RWPE2 (cell line): ENCODE results near the gene CBLIF.
A peak's percentile ranks its signal among the peaks of the same experiment; 100 is the strongest.

Experiments used
- ATAC-seq: fragments of 200-7000 bp; cut with Tn5 transposase; 3 replicates; pipeline ENCODE4 v1.9.1; 2021; ENCODE audit warnings: low read depth
- DNase-seq: peaks from one replicate; pipeline ENCODE4 v3.0.0-alpha.2; 2020; ENCODE audit warnings: low spot score
- H3K27ac ChIP-seq: fragments of 450-650 bp; 2 replicates; pipeline ENCODE4 v1.5.1; 2017; ENCODE audit warnings: mild to moderate bottlenecking; ENCODE audit not compliant: poor library complexity, severe bottlenecking
- H3K27me3 ChIP-seq: fragments of 250-450 bp; sonication (Bioruptor Pico); 2 replicates; pipeline ENCODE4 v1.5.1; 2021; ENCODE audit warnings: mild to moderate bottlenecking, moderate library complexity; ENCODE audit not compliant: insufficient read depth, poor library complexity, severe bottlenecking
- H3K36me3 ChIP-seq: fragments of 250-450 bp; sonication (Bioruptor Pico); 2 replicates; pipeline ENCODE4 v1.5.1; 2020; ENCODE audit warnings: low read depth, mild to moderate bottlenecking, moderate library complexity
- H3K4me1 ChIP-seq: fragments of 250-450 bp; sonication (Bioruptor Pico); 2 replicates; pipeline ENCODE4 v1.5.1; 2021; ENCODE audit warnings: mild to moderate bottlenecking, moderate library complexity; ENCODE audit not compliant: insufficient read depth, poor library complexity, severe bottlenecking
- H3K4me3 ChIP-seq: fragments of 250-450 bp; sonication (Bioruptor Pico); 2 replicates; pipeline ENCODE4 v1.5.1; 2021; ENCODE audit warnings: mild to moderate bottlenecking, moderate library complexity; ENCODE audit not compliant: severe bottlenecking
- H3K9me3 ChIP-seq: fragments of 250-450 bp; sonication (Bioruptor Pico); 2 replicates; pipeline ENCODE4 v1.5.1; 2021; ENCODE audit warnings: mild to moderate bottlenecking, moderate library complexity; ENCODE audit not compliant: severe bottlenecking
- CTCF ChIP-seq: fragments of 450-650 bp; IDR thresholded peaks from one replicate; pipeline ENCODE4 v1.5.1; 2017; ENCODE audit warnings: mild to moderate bottlenecking, moderate library complexity; ENCODE audit not compliant: poor library complexity, severe bottlenecking

Gene CBLIF

GRCh38 chr11:59812220-59812619 lies 33.1 kb downstream of the CBLIF start:
- no peak for TF ChIP-seq CTCF
- ATAC-seq, result no peak
- no peak for DNase-seq
- Histone ChIP-seq H3K4me1 (peaks cover 9% of the 10 kb centered on the region), H3K4me3 (no peak overlapping the region), H3K36me3 (peaks cover 18% of the 10 kb centered on the region), H3K9me3 (no peaks in the 10 kb centered on the region), H3K27me3 (no peaks in the 10 kb centered on the region), H3K27ac (no peak overlapping the region)

GRCh38 chr11:59810911-59811259 lies 34.4 kb downstream of the CBLIF start:
- DNase-seq, result no peak
- H3K4me3 ChIP-seq, result peak overlapping the region; percentile 68
- no peaks in the 10 kb centered on the region for H3K9me3 ChIP-seq
- H3K27me3 ChIP-seq, result no peaks in the 10 kb centered on the region
- peaks cover 9% of the 10 kb centered on the region for H3K4me1 ChIP-seq
- ATAC-seq, result no peak
- H3K36me3 ChIP-seq, result peaks cover 32% of the 10 kb centered on the region
- no peak for TF ChIP-seq CTCF
- peak overlapping the region; percentile 42 for H3K27ac ChIP-seq

- no peaks in the 10 kb centered on the region for H3K9me3 ChIP-seq
- DNase-seq, result peak; percentile 88
- peak; percentile 99 for ATAC-seq
- peak within 1 kb of the TSS; percentile 68 for H3K4me3 ChIP-seq
- H3K4me1 ChIP-seq, result peaks cover 9% of the 10 kb centered on the region
- TF ChIP-seq CTCF, result peak; percentile 18
- no peaks in the 10 kb centered on the region for H3K27me3 ChIP-seq
- H3K27ac ChIP-seq, result peak within 1 kb of the TSS; percentile 42
- peaks cover 37% of the 10 kb centered on the region for H3K36me3 ChIP-seq
Observed at GRCh38 chr11:59810189-59810910, 34.9 kb downstream of the CBLIF start, which contains the start of gene MRPL16. MRPL16 (minus strand) TSS chr11:59810778; CDS start chr11:59810658, 120 bp downstream.

GRCh38 chr11:59807047-59807610 lies 38.2 kb downstream of the CBLIF start:
- no peak overlapping the region for H3K27ac ChIP-seq
- ATAC-seq, result no peak
- H3K36me3 ChIP-seq, result peaks cover 51% of the 10 kb centered on the region

More at GRCh38 chr11:59807047-59807610, 38.2 kb downstream of the CBLIF start:
- no peak for TF ChIP-seq CTCF
- no peak for DNase-seq
- H3K9me3 ChIP-seq, result no peaks in the 10 kb centered on the region
- no peaks in the 10 kb centered on the region for H3K27me3 ChIP-seq
- H3K4me1 ChIP-seq, result peaks cover 9% of the 10 kb centered on the region
- H3K4me3 ChIP-seq, result no peak overlapping the region
